Motor neuron (in vitro differentiated cells): ENCODE measurements around the gene ZNF385A. TPM values are rescaled to one million over a fixed set of nuclear protein-coding genes. Genes with fewer than 3 reads are reported as not detected.
A peak's percentile ranks its signal among the peaks of the same experiment; 100 is the strongest.
"Not testable (repeated sequence)": the region's sequence is repeated elsewhere in the genome, so short reads cannot be mapped to it uniquely, and the experiment has no call there.

ENCODE experiments used
- ATAC-seq, 8 experiments: fragments of 200-7000 bp; cut with Tn5 transposase; replicated peaks in 6 of 8; 2 replicates each; pipeline ENCODE4 v1.8.0; 2021; ENCODE audit warnings: mild to moderate bottlenecking in 8 of 8, moderate library complexity in 8 of 8
- H3K27ac ChIP-seq, 2 donors: fragments of 250-450 bp; sonication (Bioruptor Pico); 2 replicates each; pipeline ENCODE4 v1.9.0; 2021; ENCODE audit warnings: antibody characterized with exemption in 2 of 2, mild to moderate bottlenecking in 2 of 2, moderate library complexity in 1 of 2
- H3K4me1 ChIP-seq, 2 donors: fragments of 250-450 bp; sonication (Bioruptor Pico); replicated peaks in 1 of 2; 2 replicates each; pipeline ENCODE4 v1.6.1; 2021; ENCODE audit warnings: antibody characterized with exemption in 2 of 2, mild to moderate bottlenecking in 2 of 2, moderate library complexity in 1 of 2
- H3K4me3 ChIP-seq, 5 donors: fragments of 250-450 bp; sonication (Bioruptor Pico); 2 replicates each; pipeline ENCODE4 v1.9.0; 2021; ENCODE audit warnings: antibody characterized with exemption in 5 of 5, mild to moderate bottlenecking in 5 of 5, moderate library complexity in 4 of 5
- WGBS, 10 experiments: fragments of 450-650 bp; shearing (Covaris generic); methylation state at CpG; one replicate each; pipeline ENCODE4 v1.0.0; 2022; 5-methylcytosine and 5-hydroxymethylcytosine counted together
- in situ Hi-C, 9 experiments: fragments of 400-800 bp; cut with MboI; loops; one replicate each; pipeline ENCODE4 v1.15.0; 2021; ENCODE audit warnings: low sequenced_read_pairs in 9 of 9, low pct_unique_long_range_greater_than_20kb in 2 of 9; ENCODE audit not compliant: unreplicated experiment in 9 of 9
- total RNA-seq, 8 experiments: library from RNA; unstranded; fragments of 300-600 nt; gene quantifications; 2 replicates each; pipeline versions ENCODE4 v1.2.3 to v1.2.4, GENCODE V29; 2022

The ZNF385A gene
- total RNA-seq, 8 experiments from 2014 or later: 1.3 to 8.6 (median 3.7) TPM

- H3K4me3 ChIP-seq, ATAC-seq: not testable (repeated sequence)
- Histone ChIP-seq H3K4me1 (peaks cover 91 to 93% of the 10 kb centered on the region in 2 donors), H3K27ac (peak overlapping the region; percentile 91 to 93)
- in situ Hi-C loops: loop anchor here in 4 of 9 experiments (10.0 to 25.0 kb wide), 5 partner anchors 92 to 342 kb away; partner anchors contain the start of genes HOXC8 (in 2 of the 4), HOXC9 (in 2 of the 4), HOXC5 (in 1 of the 4) and HOXC6 (in 1 of the 4)
- WGBS, 10 experiments: 46 to 100% (median 84%) methylated on average over 1 to 6 of the region's 7 CpGs; no CpG with 5 or more reads in 2 of the 10 experiments
Observed at GRCh38 chr12:54354271-54354670, 30.3 kb downstream of the ZNF385A start.

GRCh38 chr12:54352891-54353874 lies 31.4 kb downstream of the ZNF385A start:
- H3K27ac ChIP-seq: peak overlapping the region; percentile 88 to 93
- in situ Hi-C loops: loop anchor here in 4 of 9 experiments (10.0 to 25.0 kb wide), 5 partner anchors 91 to 341 kb away; partner anchors contain the start of genes HOXC8 (in 2 of the 4), HOXC9 (in 2 of the 4), HOXC5 (in 1 of the 4) and HOXC6 (in 1 of the 4)
- no CpG with 5 or more reads among the region's 1 CpG for WGBS, 10 experiments
- H3K4me3 ChIP-seq: peak overlapping the region; percentile 9 to 33 (median 14)
- peaks cover 96 to 97% of the 10 kb centered on the region in 2 donors for H3K4me1 ChIP-seq
- peak; percentile 6 to 58 (median 23) for ATAC-seq

GRCh38 chr12:54352022-54352531 lies 32.5 kb downstream of the ZNF385A start:
- peak overlapping the region; percentile 9 to 33 (median 14) for H3K4me3 ChIP-seq
- peak; percentile 36 to 78 (median 73) for ATAC-seq
- in situ Hi-C loops: loop anchor here in 4 of 9 experiments (10.0 to 25.0 kb wide), 5 partner anchors 90 to 340 kb away; partner anchors contain the start of genes HOXC8 (in 2 of the 4), HOXC9 (in 2 of the 4), HOXC5 (in 1 of the 4) and HOXC6 (in 1 of the 4)
- H3K4me1 ChIP-seq: peaks cover 85 to 97% of the 10 kb centered on the region in 2 donors
- 0 to 40% (median 0%) methylated on average over 1 to 3 of the region's 21 CpGs; no CpG with 5 or more reads in 5 of the 10 experiments for WGBS, 10 experiments
- peak overlapping the region; percentile 88 to 93 for H3K27ac ChIP-seq

- Histone ChIP-seq H3K27ac (peak overlapping the region; percentile 88 to 93), H3K4me3 (no peak overlapping the region), H3K4me1 (peaks cover 78 to 95% of the 10 kb centered on the region in 2 donors)
- ATAC-seq: no peak
- in situ Hi-C loops: loop anchor here in 4 of 9 experiments (10.0 to 25.0 kb wide), 5 partner anchors 89 to 339 kb away; partner anchors contain the start of genes HOXC8 (in 2 of the 4), HOXC9 (in 2 of the 4), HOXC5 (in 1 of the 4) and HOXC6 (in 1 of the 4)
- 10 to 47% (median 33%) methylated on average over 1 to 4 of the region's 4 CpGs; no CpG with 5 or more reads in 5 of the 10 experiments for WGBS, 10 experiments
Observed at GRCh38 chr12:54351341-54351740, 33.2 kb downstream of the ZNF385A start.

GRCh38 chr12:54350743-54351142 lies 33.8 kb downstream of the ZNF385A start:
- ATAC-seq: no peak
- in situ Hi-C loops: loop anchor here in 4 of 9 experiments (10.0 to 25.0 kb wide), 5 partner anchors 88 to 338 kb away; partner anchors contain the start of genes HOXC8 (in 2 of the 4), HOXC9 (in 2 of the 4), HOXC5 (in 1 of the 4) and HOXC6 (in 1 of the 4)
- no peak overlapping the region for H3K4me3 ChIP-seq
- H3K27ac ChIP-seq: peak overlapping the region; percentile 88 to 93
- peaks cover 72 to 89% of the 10 kb centered on the region in 2 donors for H3K4me1 ChIP-seq
- WGBS, 10 experiments: 40 to 86% (median 56%) methylated on average over 1 to 3 of the region's 3 CpGs; no CpG with 5 or more reads in 2 of the 10 experiments

GRCh38 chr12:54349679-54350078 lies 34.9 kb downstream of the ZNF385A start:
- in situ Hi-C loops: loop anchor here in 4 of 9 experiments (10.0 to 25.0 kb wide), 5 partner anchors 87 to 337 kb away; partner anchors contain the start of genes HOXC8 (in 2 of the 4), HOXC9 (in 2 of the 4), HOXC5 (in 1 of the 4) and HOXC6 (in 1 of the 4)
- Histone ChIP-seq H3K27ac (peak overlapping the region; percentile 88 to 93), H3K4me3 (no peak overlapping the region), H3K4me1 (peaks cover 61 to 78% of the 10 kb centered on the region in 2 donors)
- ATAC-seq: peak in 6 of 8 experiments; percentile 19 to 57 (median 35)

GRCh38 chr12:54349036-54349435 lies 35.5 kb downstream of the ZNF385A start:
- peaks cover 56 to 72% of the 10 kb centered on the region in 2 donors for H3K4me1 ChIP-seq

GRCh38 chr12:54341378-54342300 lies 42.9 kb downstream of the ZNF385A start:
- peak in 5 of 8 experiments; percentile 60 to 82 (median 77) for ATAC-seq
- Histone ChIP-seq H3K4me3 (no peak overlapping the region), H3K27ac (peak overlapping the region; percentile 33 to 76), H3K4me1 (peaks cover 49 to 66% of the 10 kb centered on the region in 2 donors)
- in situ Hi-C loops: no loop called here
- 9 to 94% (median 42%) methylated on average over 2 to 8 of the region's 9 CpGs for WGBS, 10 experiments

More at GRCh38 chr12:54349036-54349435, 35.5 kb downstream of the ZNF385A start:
- in situ Hi-C loops: no loop called here
- peak in 4 of 8 experiments; percentile 6 to 50 (median 29) for ATAC-seq
- Histone ChIP-seq H3K4me3 (no peak overlapping the region), H3K27ac (peak overlapping the region; percentile 88 to 93)
- WGBS, 10 experiments: 13 to 100% (median 67%) methylated on average over 1 to 4 of the region's 4 CpGs; no CpG with 5 or more reads in 1 of the 10 experiments

- 80 to 100% (median 95%) methylated on average over 1 to 7 of the region's 7 CpGs; no CpG with 5 or more reads in 2 of the 10 experiments for WGBS, 10 experiments
- peak in 1 of 8 experiments; percentile 5 for ATAC-seq
- in situ Hi-C loops: no loop called here
- H3K4me1 ChIP-seq: peaks cover 54 to 69% of the 10 kb centered on the region in 2 donors
- peak overlapping the region; percentile 33 to 76 for H3K27ac ChIP-seq
- no peak overlapping the region for H3K4me3 ChIP-seq
Observed at GRCh38 chr12:54340846-54341245, 43.7 kb downstream of the ZNF385A start.

- Histone ChIP-seq H3K27ac (no peak overlapping the region), H3K4me1 (peaks cover 54 to 69% of the 10 kb centered on the region in 2 donors), H3K4me3 (no peak overlapping the region)
- in situ Hi-C loops: no loop called here
- 78 to 100% (median 100%) methylated on average over 1 to 4 of the region's 4 CpGs; no CpG with 5 or more reads in 1 of the 10 experiments for WGBS, 10 experiments
- no peak for ATAC-seq
Observed at GRCh38 chr12:54338698-54339296, 45.7 kb downstream of the ZNF385A start.
